SHP77 (cell line): Measurements from ENCODE around the gene STAG1.
"Not testable (repeated sequence)": the region's sequence is repeated elsewhere in the genome, so short reads cannot be mapped to it uniquely, and the experiment has no call there.

Experiments used
- DNase-seq, 2 experiments: peaks; one replicate each; lab custom pipeline; 2025; lab: John Stamatoyannopoulos, UW

Gene STAG1

GRCh38 chr3:136745916-136746315 lies 6.3 kb downstream of the STAG1 start:
- no peak for DNase-seq

GRCh38 chr3:136741063-136741462 lies 11.1 kb downstream of the STAG1 start:
- no peak for DNase-seq

- no peak for DNase-seq
Measured at GRCh38 chr3:136740351-136740958, 11.7 kb downstream of the STAG1 start.

- DNase-seq: not testable (repeated sequence)
Measured at GRCh38 chr3:136736950-136737349, 15.2 kb downstream of the STAG1 start.

DNA sequence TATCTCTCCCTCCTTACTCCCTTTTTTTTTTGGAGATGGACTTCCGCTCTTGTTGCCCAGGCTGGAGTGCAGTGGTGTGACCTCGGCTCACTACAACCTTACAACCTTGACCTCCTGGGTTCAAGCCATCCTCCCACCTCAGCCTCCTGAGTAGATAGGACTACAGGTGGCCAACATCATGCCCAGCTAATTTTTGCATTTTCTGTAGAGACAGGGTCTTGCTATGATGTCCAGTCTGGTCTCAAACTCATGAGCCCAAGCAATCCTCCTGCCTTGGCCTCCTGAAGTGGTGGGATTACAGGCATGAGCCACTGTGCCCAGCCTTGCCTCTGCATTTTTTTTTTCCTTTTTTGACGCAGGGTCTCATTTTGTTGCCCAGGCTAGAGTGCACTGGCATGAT lies 17.1 kb downstream of the STAG1 start:
- DNase-seq: no peak

GRCh38 chr3:136734382-136735070 lies 17.7 kb downstream of the STAG1 start:
- no peak for DNase-seq

- no peak for DNase-seq
Measured at GRCh38 chr3:136733317-136733833, 18.8 kb downstream of the STAG1 start.

DNA sequence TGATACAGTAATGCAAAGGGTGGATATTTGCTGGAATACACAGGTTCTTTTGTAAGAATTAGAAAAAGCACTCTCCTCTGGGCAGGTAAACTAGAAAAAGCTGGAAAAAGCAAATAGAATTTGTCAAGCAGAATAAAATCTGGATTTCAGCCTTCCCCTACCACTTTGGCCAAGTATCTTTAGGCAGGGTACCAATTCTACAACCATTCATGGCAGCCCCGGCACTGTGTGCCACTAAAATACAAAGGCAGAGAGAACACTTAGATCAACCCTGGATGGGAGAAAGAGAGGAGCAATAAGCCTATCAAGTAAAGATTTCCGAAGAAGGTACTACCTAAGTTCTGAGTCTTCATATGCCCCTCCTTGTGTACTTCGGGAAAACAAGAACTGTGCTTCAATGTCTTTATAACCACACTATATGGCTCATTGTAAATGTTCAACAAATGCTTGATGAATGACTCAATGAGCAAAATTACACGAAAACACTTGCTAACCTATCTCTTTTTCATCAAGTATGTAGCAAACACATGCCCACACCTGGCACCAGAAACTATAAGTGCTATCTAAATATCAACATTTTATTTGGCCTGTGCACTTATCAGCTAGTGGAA lies 20.8 kb downstream of the STAG1 start:
- no peak for DNase-seq

DNA sequence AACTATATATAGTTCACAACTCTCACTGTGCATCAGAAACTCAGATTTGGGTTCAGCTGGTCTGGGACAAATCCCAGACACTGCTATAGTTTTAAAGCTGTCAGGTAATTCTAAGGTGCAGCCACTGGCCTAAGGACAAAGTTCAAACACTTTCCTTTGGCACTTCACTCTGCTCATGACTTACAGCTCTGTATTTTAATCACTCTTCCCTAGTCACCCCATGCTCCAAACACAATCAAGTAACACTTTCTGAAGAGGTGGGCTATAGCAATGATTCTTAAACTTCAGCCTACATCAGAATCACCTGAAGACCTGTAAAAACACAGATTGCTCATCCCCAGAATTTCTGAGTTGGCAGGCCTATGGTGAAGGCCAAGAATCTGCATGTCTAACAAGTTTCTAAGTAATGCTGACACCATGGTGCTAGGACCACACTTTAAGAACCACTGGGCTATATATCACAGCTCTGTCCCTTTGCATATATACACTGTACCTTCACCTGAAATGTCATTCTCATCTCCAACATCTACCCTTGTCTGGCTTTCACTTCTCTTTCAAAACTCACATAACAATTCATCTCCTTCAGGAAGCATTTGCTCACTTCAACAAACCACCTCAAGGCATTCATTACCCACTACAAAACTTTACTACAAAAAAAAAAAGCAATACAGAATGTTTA lies 21.4 kb downstream of the STAG1 start:
- DNase-seq: no peak

DNA sequence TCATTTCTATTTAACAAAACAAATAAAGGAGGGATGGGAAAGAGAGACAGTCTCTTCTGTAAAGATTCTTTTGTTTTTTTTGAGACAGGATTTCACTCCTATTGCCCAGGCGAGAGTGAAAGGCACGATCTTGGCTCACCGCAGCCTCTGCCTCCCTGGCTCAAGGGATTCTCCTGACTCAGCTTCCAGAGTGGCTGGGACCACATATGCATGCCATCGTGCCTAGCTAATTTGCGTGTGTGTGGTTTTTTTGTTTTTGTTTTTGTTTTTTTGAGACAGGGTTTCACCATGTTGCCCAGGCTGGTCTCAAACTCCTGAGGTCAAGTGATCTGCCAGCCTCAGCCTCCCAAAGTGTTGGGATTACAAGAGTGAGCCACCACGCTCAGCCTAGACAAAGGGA lies 23.3 kb downstream of the STAG1 start:
- no peak for DNase-seq

DNA sequence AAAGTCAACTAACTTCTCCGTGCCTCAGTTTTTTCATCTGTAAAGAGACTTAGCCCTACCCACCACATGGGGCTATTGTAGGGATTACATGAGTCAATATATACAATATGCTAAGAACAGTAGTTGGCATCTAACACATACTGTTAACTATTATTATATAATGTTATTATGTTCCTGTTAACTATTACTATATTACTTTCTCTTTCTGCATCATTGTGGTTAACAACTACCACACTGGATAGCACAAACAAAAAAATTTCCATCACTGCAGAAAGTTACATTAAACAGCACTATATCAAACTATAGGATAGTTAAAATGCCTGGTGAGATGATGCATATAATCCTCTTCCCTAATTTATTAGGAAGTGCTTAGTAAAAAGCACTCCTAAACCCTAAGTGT lies 23.7 kb downstream of the STAG1 start:
- DNase-seq: no peak

- no peak for DNase-seq
Measured at GRCh38 chr3:136725468-136725867, 26.7 kb downstream of the STAG1 start.

- DNase-seq: not testable (repeated sequence)
Measured at GRCh38 chr3:136722916-136723315, 29.3 kb downstream of the STAG1 start.

GRCh38 chr3:136722399-136722798 lies 29.8 kb downstream of the STAG1 start:
- DNase-seq: not testable (repeated sequence)

DNA sequence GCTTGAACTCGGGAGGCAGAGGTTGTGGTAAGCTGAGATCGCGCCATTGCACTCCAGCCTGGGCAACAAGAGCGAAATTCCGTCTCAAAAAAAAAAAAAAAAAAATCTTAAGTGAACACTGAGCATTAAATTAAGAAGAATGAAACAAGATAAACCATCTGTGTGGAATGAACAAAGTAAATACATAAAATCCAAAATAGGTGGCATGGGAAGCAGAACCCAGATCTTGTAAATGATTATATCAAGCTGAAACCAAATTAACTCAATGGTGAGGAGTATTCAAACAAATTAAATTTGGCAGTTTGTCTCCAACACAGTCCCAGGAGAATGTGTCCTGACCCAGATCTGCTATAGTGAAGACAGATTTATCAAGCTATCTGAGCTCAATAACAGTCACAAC lies 32.1 kb downstream of the STAG1 start:
- DNase-seq: no peak

GRCh38 chr3:136716629-136717028 lies 35.5 kb downstream of the STAG1 start:
- DNase-seq: no peak

- DNase-seq: no peak
Measured at GRCh38 chr3:136714020-136714419, 38.2 kb downstream of the STAG1 start.

DNA sequence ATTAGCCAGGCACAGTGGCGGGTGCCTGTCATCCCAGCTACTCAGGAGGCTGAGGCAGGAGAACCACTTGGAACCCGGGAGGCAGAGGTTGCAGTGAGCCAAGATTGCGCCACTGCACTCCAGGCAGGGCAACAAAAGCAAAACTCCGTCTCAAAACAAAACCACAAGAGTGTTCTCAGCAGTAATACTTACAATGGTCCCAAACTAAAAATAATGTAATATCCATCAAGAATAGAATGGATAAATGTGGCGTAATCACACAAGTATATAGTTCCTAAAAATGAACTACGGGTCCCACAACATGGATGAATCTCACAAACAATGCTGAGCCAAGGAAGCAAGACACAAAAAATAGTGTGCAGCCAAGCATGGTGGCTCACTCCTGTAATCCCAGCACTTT lies 39.2 kb downstream of the STAG1 start:
- no peak for DNase-seq

- DNase-seq: not testable (repeated sequence)
Measured at GRCh38 chr3:136711888-136712287, 40.3 kb downstream of the STAG1 start.

- no peak for DNase-seq
Measured at GRCh38 chr3:136711277-136711676, 40.9 kb downstream of the STAG1 start.

DNA sequence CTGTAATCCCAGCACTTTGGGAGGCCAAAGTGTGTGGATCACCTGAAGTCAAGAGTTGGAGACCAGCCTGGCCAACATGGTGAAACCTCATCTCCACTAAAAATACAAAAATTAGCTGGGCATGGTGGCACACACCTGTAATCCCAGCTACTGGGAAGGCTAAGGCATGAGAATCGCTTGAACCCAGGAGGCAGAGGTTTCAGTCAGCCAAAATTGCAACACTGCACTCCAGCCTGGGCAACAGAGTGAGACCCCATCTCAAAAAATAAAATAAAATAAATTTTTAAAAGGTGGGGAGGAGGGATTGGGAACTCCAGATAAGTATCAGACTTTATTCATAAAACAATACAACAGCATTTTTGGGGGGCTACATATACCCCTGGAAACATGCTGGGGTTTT lies 42.4 kb downstream of the STAG1 start:
- DNase-seq: not testable (repeated sequence)

- no peak for DNase-seq
Measured at GRCh38 chr3:136708333-136708985, 43.7 kb downstream of the STAG1 start.
